ENCODE measurements around the gene DICER1.

- TF ChIP-seq BHLHE40 (IDR thresholded peaks at IDR 0.05; ENCODE audit: borderline replicate concordance) (no peak), FOXA1 (IDR thresholded peaks at IDR 0.05) (no peak), CTBP1 (IDR thresholded peaks at IDR 0.05; ENCODE audit: borderline replicate concordance) (no peak), SP1 (IDR thresholded peaks at IDR 0.05) (no peak), SUZ12 (IDR thresholded peaks at IDR 0.05) (no peak), NFRKB (IDR thresholded peaks at IDR 0.05) (no peak), TARDBP (IDR thresholded peaks at IDR 0.05) (no peak), FOXK2 (IDR thresholded peaks at IDR 0.05) (no peak), LEF1 (IDR thresholded peaks at IDR 0.05; ENCODE audit: borderline replicate concordance) (no peak), PKNOX1 (IDR thresholded peaks at IDR 0.05) (no peak), ELF4 (IDR thresholded peaks at IDR 0.05) (no peak), ARNT (IDR thresholded peaks at IDR 0.05) (no peak), FOXM1 (IDR thresholded peaks at IDR 0.05; ENCODE audit: borderline replicate concordance) (no peak), HDGF (IDR thresholded peaks at IDR 0.05; ENCODE audit: borderline replicate concordance) (no peak)
Observed at GRCh38 chr14:95188380-95188779, 31.1 kb upstream of the DICER1 start.

All from HEK293T (cell line).